Liver (tissue), 3 donors: ENCODE data around the gene PAK4.

ENCODE experiments used
- CTCF ChIP-seq: fragments of 150-350 bp; IDR thresholded peaks from 2 replicates; pipeline ENCODE4 v1.5.1; 2017; ENCODE audit warnings: improper control_type of control experiment, low read depth, low read length; ENCODE audit not compliant: missing input control
- EGR1 ChIP-seq, 2 donors: IDR thresholded peaks; 2 replicates each; pipeline ENCODE4 v1.6.1; 2016 to 2018; ENCODE audit warnings: antibody characterized with exemption in 2 of 2, low read depth in 2 of 2
- FOXA2 ChIP-seq: IDR thresholded peaks from 2 replicates; pipeline ENCODE4 v1.6.1; 2016; ENCODE audit warnings: antibody characterized with exemption
- GABPA ChIP-seq, 2 donors: IDR thresholded peaks in 1 of 2; conservative IDR thresholded peaks in 1 of 2; 2 replicates each; pipeline ENCODE4 v1.6.1; 2016; ENCODE audit warnings: antibody characterized with exemption in 2 of 2, mild to moderate bottlenecking in 1 of 2, moderate library complexity in 1 of 2
- HNF4G ChIP-seq: IDR thresholded peaks from 2 replicates; pipeline ENCODE4 v1.6.1; 2016; ENCODE audit warnings: antibody characterized with exemption
- JUND ChIP-seq, 2 donors: IDR thresholded peaks; 2 replicates each; pipeline ENCODE4 v1.6.1; 2016; ENCODE audit warnings: antibody characterized with exemption in 2 of 2
- RAD21 ChIP-seq, 2 donors: IDR thresholded peaks; 2 replicates each; pipeline ENCODE4 v1.6.1; 2016; ENCODE audit warnings: antibody characterized with exemption in 2 of 2, mild to moderate bottlenecking in 2 of 2
- REST ChIP-seq: IDR thresholded peaks from 2 replicates; pipeline ENCODE4 v1.6.1; 2016; ENCODE audit warnings: antibody characterized with exemption, mild to moderate bottlenecking
- RXRA ChIP-seq, 2 donors: IDR thresholded peaks; 2 replicates each; pipeline ENCODE4 v1.6.1; 2017 to 2018; ENCODE audit warnings: antibody characterized with exemption in 2 of 2, mild to moderate bottlenecking in 1 of 2
- TAF1 ChIP-seq: conservative IDR thresholded peaks from 2 replicates; pipeline ENCODE4 v1.6.1; 2016; ENCODE audit warnings: antibody characterized with exemption, mild to moderate bottlenecking
- YY1 ChIP-seq: IDR thresholded peaks from 2 replicates; pipeline ENCODE4 v1.6.1; 2016; ENCODE audit warnings: antibody characterized with exemption, mild to moderate bottlenecking
- ZBTB33 ChIP-seq: IDR thresholded peaks from 2 replicates; pipeline ENCODE4 v1.6.1; 2016; ENCODE audit warnings: antibody characterized with exemption
- TF ChIP-seq, protein P1 (sequence below): IDR thresholded peaks from 2 replicates; pipeline ENCODE4 v1.6.1; 2016; ENCODE audit warnings: antibody characterized with exemption
- TF ChIP-seq, protein P2 (sequence below): IDR thresholded peaks from 2 replicates; pipeline ENCODE4 v1.6.1; 2016; ENCODE audit warnings: antibody characterized with exemption
- donor health status: healthy.
- donor health status: healthy.

DNA sequence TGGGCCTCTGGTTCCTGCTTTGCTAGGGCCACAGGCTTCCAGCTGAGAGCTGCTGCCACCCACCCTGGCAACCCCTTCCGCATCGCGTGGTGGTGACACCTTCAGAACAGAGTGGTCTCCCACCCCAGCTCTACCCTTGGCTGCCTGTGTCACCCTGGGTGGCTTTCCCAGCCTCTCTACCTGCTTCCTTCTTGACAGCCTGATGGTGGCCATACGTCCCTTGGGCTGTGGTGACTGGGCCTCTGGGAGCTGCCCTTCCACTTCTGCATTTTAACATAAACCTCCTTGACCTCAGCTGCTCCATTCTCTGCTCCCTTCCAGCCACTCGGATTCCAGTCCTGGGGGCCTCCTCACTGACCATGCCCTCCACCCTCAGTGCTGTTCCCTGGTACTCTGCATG lies 17.0 kb downstream of the PAK4 start:
- TF ChIP-seq CTCF, result no peak
- no peak for TF ChIP-seq REST
- TF ChIP-seq GABPA (IDR thresholded peaks at IDR 0.05 in 1 of 2, conservative IDR thresholded peaks at IDR 0.05 in 1 of 2), result no peak
- no peak for TF ChIP-seq RAD21 (IDR thresholded peaks at IDR 0.05)
- no peak for TF ChIP-seq JUND (IDR thresholded peaks at IDR 0.05)
- no peak for TF ChIP-seq YY1
- no peak for TF ChIP-seq RXRA (IDR thresholded peaks at IDR 0.05)
- TF ChIP-seq TAF1, result no peak
- no peak for TF ChIP-seq FOXA2
- TF ChIP-seq, protein P1, sequence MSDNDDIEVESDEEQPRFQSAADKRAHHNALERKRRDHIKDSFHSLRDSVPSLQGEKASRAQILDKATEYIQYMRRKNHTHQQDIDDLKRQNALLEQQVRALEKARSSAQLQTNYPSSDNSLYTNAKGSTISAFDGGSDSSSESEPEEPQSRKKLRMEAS, result no peak
- no peak for TF ChIP-seq ZBTB33
- no peak for TF ChIP-seq HNF4G
- no peak for TF ChIP-seq EGR1 (IDR thresholded peaks at IDR 0.05; ENCODE audit: low read depth in 2 of 2)
- TF ChIP-seq, protein P2, sequence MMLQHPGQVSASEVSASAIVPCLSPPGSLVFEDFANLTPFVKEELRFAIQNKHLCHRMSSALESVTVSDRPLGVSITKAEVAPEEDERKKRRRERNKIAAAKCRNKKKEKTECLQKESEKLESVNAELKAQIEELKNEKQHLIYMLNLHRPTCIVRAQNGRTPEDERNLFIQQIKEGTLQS, result no peak
